ENCODE results near the gene ADGRA3.

The ADGRA3 gene

GRCh38 chr4:22515888-22516541 is at the start of gene ADGRA3:
Gene ADGRA3, minus strand, starts transcription at chr4:22516066. Its CDS starts 282 bp downstream, at chr4:22515784.
- in situ Hi-C loops (cut with MboI; ENCODE audit: low sequenced_read_pairs), result no loop called here

- in situ Hi-C loops (cut with MboI; ENCODE audit: low sequenced_read_pairs), result no loop called here
These were observed 40.6 kb upstream of the ADGRA3 start for GRCh38 chr4:22556495-22556894.

GRCh38 chr4:22554670-22555069 is 38.8 kb upstream of the ADGRA3 start:
- in situ Hi-C loops (cut with MboI; ENCODE audit: low sequenced_read_pairs), result no loop called here

GRCh38 chr4:22553560-22553959 is 37.7 kb upstream of the ADGRA3 start:
- in situ Hi-C loops (cut with MboI; ENCODE audit: low sequenced_read_pairs), result no loop called here

- in situ Hi-C loops (cut with MboI; ENCODE audit: low sequenced_read_pairs), result no loop called here
These were observed 36.9 kb upstream of the ADGRA3 start for GRCh38 chr4:22552812-22553211.

GRCh38 chr4:22551550-22551949 is 35.7 kb upstream of the ADGRA3 start:
- in situ Hi-C loops (cut with MboI; ENCODE audit: low sequenced_read_pairs), result no loop called here

- in situ Hi-C loops (cut with MboI; ENCODE audit: low sequenced_read_pairs), result no loop called here
These were observed 30.4 kb upstream of the ADGRA3 start for GRCh38 chr4:22546299-22546698.

- in situ Hi-C loops (cut with MboI; ENCODE audit: low sequenced_read_pairs), result no loop called here
These were observed 23.4 kb upstream of the ADGRA3 start for GRCh38 chr4:22539251-22539650.

- in situ Hi-C loops (cut with MboI; ENCODE audit: low sequenced_read_pairs), result no loop called here
These were observed 22.0 kb upstream of the ADGRA3 start for GRCh38 chr4:22537864-22538263.

- in situ Hi-C loops (cut with MboI; ENCODE audit: low sequenced_read_pairs), result no loop called here
These were observed 18.5 kb upstream of the ADGRA3 start for GRCh38 chr4:22534374-22534773.

GRCh38 chr4:22532896-22533295 is 17.0 kb upstream of the ADGRA3 start:
- in situ Hi-C loops (cut with MboI; ENCODE audit: low sequenced_read_pairs), result no loop called here

- in situ Hi-C loops (cut with MboI; ENCODE audit: low sequenced_read_pairs), result no loop called here
These were observed 16.3 kb upstream of the ADGRA3 start for GRCh38 chr4:22532117-22532516.

GRCh38 chr4:22531311-22532019 is 15.6 kb upstream of the ADGRA3 start:
- in situ Hi-C loops (cut with MboI; ENCODE audit: low sequenced_read_pairs), result no loop called here

- in situ Hi-C loops (cut with MboI; ENCODE audit: low sequenced_read_pairs), result no loop called here
These were observed 9.0 kb upstream of the ADGRA3 start for GRCh38 chr4:22524895-22525294.

- in situ Hi-C loops (cut with MboI; ENCODE audit: low sequenced_read_pairs), result no loop called here
These were observed 7.0 kb upstream of the ADGRA3 start for GRCh38 chr4:22522706-22523501.

GRCh38 chr4:22522206-22522605 is 6.3 kb upstream of the ADGRA3 start:
- in situ Hi-C loops (cut with MboI; ENCODE audit: low sequenced_read_pairs), result no loop called here

GRCh38 chr4:22521240-22521639 is 5.4 kb upstream of the ADGRA3 start:
- in situ Hi-C loops (cut with MboI; ENCODE audit: low sequenced_read_pairs), result no loop called here

GRCh38 chr4:22515145-22515887 is 550 bp downstream of the ADGRA3 start:
- in situ Hi-C loops (cut with MboI; ENCODE audit: low sequenced_read_pairs), result no loop called here

- in situ Hi-C loops (cut with MboI; ENCODE audit: low sequenced_read_pairs), result no loop called here
These were observed 1.4 kb downstream of the ADGRA3 start for GRCh38 chr4:22514481-22514880.

GRCh38 chr4:22514001-22514400 is 1.9 kb downstream of the ADGRA3 start:
- in situ Hi-C loops (cut with MboI; ENCODE audit: low sequenced_read_pairs), result no loop called here

- in situ Hi-C loops (cut with MboI; ENCODE audit: low sequenced_read_pairs), result no loop called here
These were observed 3.6 kb downstream of the ADGRA3 start for GRCh38 chr4:22512306-22512705.

Data from HL-60/S4 (cell line).